HK-2 (cell line): ENCODE measurements around the gene DUSP7.

Experiments
- DNase-seq: peaks from one replicate; pipeline ENCODE4 v3.0.0-alpha.2; 2018; ENCODE audit not compliant: unreplicated experiment

The DUSP7 gene

GRCh38 chr3:52086461-52086860 is 30.1 kb upstream of the DUSP7 start:
- DNase-seq: no peak

DNA sequence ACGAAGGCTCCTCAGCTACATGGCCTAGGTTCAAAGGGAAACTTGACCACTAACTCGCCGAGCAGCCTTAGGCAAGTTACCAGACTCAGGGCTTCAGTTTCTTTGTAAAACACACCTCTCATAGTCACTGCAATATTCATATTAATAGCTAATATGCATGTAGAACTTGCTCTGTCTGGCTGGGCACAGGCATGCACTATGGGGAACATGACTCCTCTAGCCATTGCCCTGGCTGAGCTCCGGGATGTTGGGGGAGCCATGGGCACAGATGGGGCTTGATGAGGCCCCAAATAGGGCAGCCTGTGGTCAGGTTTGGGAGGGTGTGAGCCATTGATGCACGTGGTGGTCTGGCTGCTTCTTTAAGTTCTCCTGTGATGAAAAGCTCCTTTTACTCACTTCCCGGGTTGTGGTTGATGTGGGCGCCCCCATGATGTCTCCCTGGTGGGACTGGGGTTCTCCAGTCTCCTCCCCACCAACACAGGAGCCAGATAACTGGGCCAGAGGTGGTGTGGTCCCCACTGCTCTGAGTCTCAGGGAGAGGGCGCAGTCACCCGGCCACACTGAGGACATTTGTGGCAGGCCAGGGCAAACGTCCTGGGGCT is 29.4 kb upstream of the DUSP7 start:
- DNase-seq: no peak

GRCh38 chr3:52084954-52085680 is 28.7 kb upstream of the DUSP7 start:
- DNase-seq: no peak

- DNase-seq: no peak
Observed at GRCh38 chr3:52084216-52084945, 28.0 kb upstream of the DUSP7 start.

- no peak for DNase-seq
Observed at GRCh38 chr3:52083556-52084087, 27.3 kb upstream of the DUSP7 start.

- no peak for DNase-seq
Observed at GRCh38 chr3:52082951-52083350, 26.6 kb upstream of the DUSP7 start.

DNA sequence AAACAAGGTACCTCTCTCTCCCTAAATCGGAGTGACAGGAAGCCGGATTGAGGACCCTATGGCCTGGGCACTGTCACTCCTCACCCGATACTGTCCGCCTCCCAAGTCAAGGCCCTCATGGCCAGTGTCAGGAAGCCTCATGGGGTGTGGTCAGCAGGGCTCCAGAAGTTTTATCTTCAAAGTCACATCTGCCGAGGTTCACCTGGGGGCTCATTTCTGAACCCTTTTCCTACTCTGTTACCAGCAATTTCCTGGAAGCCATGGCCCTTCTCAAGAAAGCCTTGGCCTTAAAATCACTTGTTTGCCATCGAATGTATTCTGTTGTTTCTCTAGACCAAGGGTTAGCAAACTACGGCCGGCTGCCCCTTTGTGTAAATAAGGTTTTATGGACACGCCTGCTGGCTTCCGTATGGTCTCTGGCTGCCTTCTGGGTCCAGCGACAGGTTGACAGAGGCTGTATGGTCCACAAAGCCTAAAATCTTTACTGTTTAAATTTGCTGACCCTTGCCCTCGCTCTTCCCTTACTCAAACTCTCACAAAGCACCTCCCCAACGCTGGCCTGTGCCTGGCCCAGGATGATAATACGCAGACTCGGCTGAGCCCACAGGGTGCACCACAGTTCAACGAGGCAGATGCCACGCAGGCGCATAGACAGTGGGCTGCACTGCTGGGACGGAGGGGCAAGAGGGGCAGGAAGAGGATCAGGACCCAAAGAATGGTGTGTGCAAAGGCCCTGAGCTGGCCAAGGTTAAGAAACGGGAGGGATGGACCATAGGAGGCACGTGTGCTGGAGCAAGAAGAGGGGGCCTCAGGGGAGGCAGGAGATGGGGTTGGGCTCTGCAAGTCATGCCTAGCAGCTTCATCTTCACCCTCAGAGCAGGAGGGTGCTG is 24.7 kb upstream of the DUSP7 start:
- no peak for DNase-seq

GRCh38 chr3:52079958-52080357 is 23.6 kb upstream of the DUSP7 start:
- no peak for DNase-seq

- DNase-seq: no peak
Observed at GRCh38 chr3:52078781-52079560, 22.6 kb upstream of the DUSP7 start.

GRCh38 chr3:52077925-52078324 is 21.6 kb upstream of the DUSP7 start:
- no peak for DNase-seq

GRCh38 chr3:52076896-52077780 is 20.8 kb upstream of the DUSP7 start:
- DNase-seq: no peak

DNA sequence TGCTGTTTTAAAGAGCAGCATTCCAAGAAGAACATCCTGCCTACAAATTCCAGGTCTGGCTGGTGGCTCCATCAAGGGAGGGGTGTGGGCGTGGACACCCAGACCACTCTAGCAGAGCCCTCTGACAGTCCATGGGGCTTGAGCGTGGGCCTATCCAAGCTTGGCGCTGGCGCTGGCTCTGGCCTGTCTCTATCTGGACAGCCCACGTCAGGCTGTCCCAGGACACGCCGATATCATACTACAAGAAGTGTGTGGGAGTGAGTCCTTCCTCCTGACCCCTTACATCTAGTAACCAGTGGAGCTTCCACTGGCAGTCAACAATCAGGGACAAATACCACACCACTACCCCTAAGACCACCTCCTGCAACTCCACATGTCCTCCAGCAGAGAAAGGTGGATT is 17.1 kb upstream of the DUSP7 start:
- DNase-seq: no peak

DNA sequence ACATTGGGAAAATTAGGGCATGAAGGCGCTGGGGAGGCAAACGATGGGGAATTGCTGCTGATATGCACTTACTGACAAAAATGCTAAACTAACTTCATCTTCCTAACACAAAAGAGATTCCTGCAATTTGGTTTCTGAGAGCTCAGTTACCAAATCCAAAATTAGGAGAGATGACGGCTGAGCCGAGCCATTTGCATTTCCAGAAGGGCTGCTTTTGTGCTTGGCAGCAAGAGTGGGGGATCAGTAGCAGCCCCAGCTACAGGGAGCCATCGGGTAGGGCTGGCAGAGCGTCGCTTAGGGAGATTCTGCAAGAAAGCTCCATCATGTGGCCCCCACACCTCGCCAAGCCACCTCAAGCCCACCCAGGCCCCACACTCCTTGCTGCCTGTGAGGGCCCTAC is 16.1 kb upstream of the DUSP7 start:
- DNase-seq: no peak

GRCh38 chr3:52072020-52072419 is 15.6 kb upstream of the DUSP7 start:
- no peak for DNase-seq

GRCh38 chr3:52070724-52071621 is 14.6 kb upstream of the DUSP7 start:
- no peak for DNase-seq

GRCh38 chr3:52069855-52070254 is 13.5 kb upstream of the DUSP7 start:
- DNase-seq: no peak

DNA sequence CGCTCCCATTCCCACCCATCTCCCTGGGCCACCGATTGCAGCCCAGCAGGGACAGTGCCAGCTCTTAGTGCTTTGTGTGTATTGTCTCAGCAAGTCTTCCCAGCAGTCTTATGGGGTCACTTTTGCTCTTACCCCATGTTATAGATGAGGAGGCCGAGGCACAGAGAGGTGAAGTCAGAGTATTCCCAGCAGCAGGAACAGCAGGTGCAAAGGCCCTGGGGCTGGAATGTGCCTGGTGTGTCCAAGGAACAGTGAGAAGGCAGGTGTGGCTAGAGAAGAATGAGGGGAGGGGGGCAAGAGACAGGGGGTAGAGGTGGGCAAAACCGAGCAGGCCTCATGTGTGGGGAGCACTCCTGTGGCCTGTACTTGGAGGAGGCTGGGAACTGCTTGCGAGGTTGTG is 12.8 kb upstream of the DUSP7 start:
- no peak for DNase-seq

GRCh38 chr3:52068730-52069129 is 12.4 kb upstream of the DUSP7 start:
- DNase-seq: no peak

GRCh38 chr3:52068055-52068571 is 11.7 kb upstream of the DUSP7 start:
- no peak for DNase-seq
